ENCODE data around the gene FBH1. TPM values are rescaled to one million over a fixed set of nuclear protein-coding genes. Genes with fewer than 3 reads are reported as not detected.

Gene FBH1
- total RNA-seq, 1 donor from 2014 or later: 54.9 TPM

DNA sequence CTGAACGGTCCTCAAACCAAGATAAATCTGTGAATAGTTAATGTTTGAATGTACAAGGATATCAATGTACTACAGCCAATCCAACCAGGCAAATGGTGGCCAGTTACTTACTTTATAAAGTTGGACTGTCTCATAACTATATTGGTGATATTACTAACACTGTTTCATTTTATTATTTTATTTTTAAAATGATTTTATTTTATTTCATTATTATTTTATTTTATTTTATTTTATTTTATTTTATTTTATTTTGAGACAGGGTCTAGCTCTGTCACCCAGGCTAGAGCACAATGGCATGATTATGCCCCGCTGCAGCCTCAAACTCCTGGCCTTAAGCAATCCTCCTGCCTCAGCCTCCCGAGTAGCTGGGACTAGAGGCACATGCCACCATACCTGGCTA lies 80.5 kb downstream of the FBH1 start:
- DNase-seq (ENCODE audit: low read depth): no peak
- no peak overlapping the region for H3K4me3 ChIP-seq (ENCODE audit: low read depth, low read length)
- TF ChIP-seq, protein P1, sequence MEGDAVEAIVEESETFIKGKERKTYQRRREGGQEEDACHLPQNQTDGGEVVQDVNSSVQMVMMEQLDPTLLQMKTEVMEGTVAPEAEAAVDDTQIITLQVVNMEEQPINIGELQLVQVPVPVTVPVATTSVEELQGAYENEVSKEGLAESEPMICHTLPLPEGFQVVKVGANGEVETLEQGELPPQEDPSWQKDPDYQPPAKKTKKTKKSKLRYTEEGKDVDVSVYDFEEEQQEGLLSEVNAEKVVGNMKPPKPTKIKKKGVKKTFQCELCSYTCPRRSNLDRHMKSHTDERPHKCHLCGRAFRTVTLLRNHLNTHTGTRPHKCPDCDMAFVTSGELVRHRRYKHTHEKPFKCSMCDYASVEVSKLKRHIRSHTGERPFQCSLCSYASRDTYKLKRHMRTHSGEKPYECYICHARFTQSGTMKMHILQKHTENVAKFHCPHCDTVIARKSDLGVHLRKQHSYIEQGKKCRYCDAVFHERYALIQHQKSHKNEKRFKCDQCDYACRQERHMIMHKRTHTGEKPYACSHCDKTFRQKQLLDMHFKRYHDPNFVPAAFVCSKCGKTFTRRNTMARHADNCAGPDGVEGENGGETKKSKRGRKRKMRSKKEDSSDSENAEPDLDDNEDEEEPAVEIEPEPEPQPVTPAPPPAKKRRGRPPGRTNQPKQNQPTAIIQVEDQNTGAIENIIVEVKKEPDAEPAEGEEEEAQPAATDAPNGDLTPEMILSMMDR (IDR thresholded peaks at IDR 0.05; ENCODE audit: insufficient read depth, low read length, poor library complexity, severe bottlenecking): no peak
- no peaks in the 10 kb centered on the region for H3K27me3 ChIP-seq (ENCODE audit: control insufficient read depth, insufficient read depth, low read length)
- no peaks in the 10 kb centered on the region for H3K36me3 ChIP-seq (ENCODE audit: control insufficient read depth, insufficient read depth, low read length)

DNA sequence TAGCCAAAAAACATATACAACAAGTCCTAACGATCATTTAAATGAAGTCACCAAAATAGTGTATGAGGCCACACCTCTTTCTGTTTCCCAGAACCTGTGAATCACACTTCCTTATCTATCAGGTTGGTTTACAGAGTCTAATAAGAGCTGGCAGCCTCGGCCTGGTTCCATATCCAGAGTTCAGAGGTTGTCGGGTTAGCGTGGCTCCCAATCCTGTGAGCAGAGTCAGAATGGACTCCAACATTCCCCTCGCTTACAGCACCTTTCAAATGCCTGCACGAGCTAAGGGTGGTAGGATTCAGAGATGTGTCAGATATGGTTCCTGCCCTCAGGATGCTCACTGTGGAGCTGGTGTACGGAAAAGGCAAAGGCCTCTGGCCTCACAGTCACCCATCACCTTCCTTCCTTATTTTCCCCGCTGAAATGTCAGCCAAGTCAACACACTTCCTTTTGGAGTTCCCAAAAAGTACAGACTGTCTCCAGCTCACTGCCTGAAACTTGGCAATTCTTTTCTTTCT lies 81.3 kb downstream of the FBH1 start:
- no peak for DNase-seq (ENCODE audit: low read depth)
- Histone ChIP-seq H3K36me3 (ENCODE audit: control insufficient read depth, insufficient read depth, low read length) (no peaks in the 10 kb centered on the region), H3K4me3 (ENCODE audit: low read depth, low read length) (no peak overlapping the region), H3K27me3 (ENCODE audit: control insufficient read depth, insufficient read depth, low read length) (no peaks in the 10 kb centered on the region)
- TF ChIP-seq, protein P1 (IDR thresholded peaks at IDR 0.05; ENCODE audit: insufficient read depth, low read length, poor library complexity, severe bottlenecking): no peak

DNA sequence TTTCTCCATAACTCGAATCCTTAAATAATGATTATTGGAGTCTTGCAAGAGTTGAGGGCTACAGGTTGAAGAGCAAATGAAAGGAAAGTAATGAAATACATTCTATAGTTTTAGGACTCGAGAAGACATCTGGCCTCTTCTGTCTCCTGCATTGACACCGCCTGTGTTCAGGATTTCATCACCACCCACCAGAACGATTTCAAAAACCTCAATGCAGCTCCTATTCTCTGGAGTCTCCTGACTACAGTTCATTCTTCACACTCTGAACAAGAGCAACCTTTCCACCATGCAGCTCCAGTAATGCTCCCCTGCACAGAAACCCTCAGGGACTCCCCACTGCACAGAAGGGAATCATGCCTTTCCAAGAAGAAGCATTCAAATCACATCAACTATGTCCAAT lies 81.8 kb downstream of the FBH1 start:
- TF ChIP-seq, protein P1 (IDR thresholded peaks at IDR 0.05; ENCODE audit: insufficient read depth, low read length, poor library complexity, severe bottlenecking): no peak
- DNase-seq (ENCODE audit: low read depth): no peak
- Histone ChIP-seq H3K27me3 (ENCODE audit: control insufficient read depth, insufficient read depth, low read length) (no peaks in the 10 kb centered on the region), H3K4me3 (ENCODE audit: low read depth, low read length) (no peak overlapping the region), H3K36me3 (ENCODE audit: control insufficient read depth, insufficient read depth, low read length) (no peaks in the 10 kb centered on the region)

DNA sequence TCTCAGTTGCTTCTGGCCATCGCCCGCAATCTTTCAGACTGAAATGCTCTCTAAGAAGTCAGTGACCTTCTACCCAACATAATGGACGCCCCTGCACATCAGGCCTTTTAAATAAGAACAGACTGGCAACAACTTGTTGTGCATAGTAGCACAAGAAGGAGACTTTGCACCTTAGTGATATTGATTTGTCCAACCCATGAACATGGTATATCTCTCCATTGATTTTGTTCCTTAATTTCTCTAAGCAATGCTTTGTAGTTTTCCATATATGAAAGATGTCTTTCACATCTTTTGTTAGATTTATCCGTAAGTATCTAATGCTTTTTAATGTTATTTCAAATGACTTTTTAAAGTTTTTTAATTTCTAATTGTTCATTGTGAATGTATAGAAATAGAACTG lies 83.0 kb downstream of the FBH1 start:
- TF ChIP-seq, protein P1 (IDR thresholded peaks at IDR 0.05; ENCODE audit: insufficient read depth, low read length, poor library complexity, severe bottlenecking): no peak
- no peaks in the 10 kb centered on the region for H3K27me3 ChIP-seq (ENCODE audit: control insufficient read depth, insufficient read depth, low read length)

DNA sequence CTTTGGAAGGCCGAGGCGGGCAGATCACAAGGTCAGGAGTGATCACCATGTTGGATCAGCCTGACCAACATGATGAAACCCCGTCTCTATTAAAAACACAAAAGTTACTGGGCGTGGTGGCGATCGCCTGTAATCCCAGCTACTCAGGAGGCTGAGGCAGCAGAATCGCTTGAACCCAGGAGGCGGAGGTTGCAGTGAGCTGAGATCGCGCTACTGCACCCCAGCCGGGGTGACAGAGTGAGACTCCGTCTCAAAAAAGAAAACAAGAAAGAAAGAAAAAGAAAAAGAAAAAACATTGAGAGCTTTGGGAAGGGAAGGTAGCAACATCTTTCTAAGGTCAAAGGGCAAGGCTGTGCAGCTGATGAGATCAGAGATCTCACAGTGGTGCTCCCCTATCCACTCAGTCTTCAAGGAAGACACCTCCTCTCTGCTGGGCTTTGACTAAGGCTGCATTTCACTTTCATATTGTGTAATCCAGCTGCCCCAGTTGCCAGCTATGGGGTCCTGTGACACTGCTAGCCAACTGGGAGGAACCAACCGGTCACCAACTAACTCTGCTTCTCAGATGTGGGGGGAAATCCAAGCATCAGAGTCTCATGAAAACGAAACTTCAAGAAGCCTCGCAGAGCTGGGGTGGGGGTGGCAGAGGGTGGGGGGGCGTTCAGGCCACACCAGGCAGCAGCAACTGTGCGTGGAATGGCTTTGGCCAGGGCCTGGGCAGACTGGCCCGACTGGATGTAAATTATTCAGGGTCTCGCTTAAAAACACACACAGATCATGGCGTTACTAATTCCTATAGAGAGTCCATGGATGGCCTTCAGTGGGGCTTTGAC lies 85.8 kb downstream of the FBH1 start:
- no peak for DNase-seq (ENCODE audit: low read depth)
- no peaks in the 10 kb centered on the region for H3K27me3 ChIP-seq (ENCODE audit: control insufficient read depth, insufficient read depth, low read length)
- H3K36me3 ChIP-seq (ENCODE audit: control insufficient read depth, insufficient read depth, low read length): no peaks in the 10 kb centered on the region
- H3K4me3 ChIP-seq (ENCODE audit: low read depth, low read length): peak overlapping the region; percentile 89
- TF ChIP-seq, protein P1 (IDR thresholded peaks at IDR 0.05; ENCODE audit: insufficient read depth, low read length, poor library complexity, severe bottlenecking): no peak

More for the DNA sequence above, 83.0 kb downstream of the FBH1 start:
- Histone ChIP-seq H3K4me3 (ENCODE audit: low read depth, low read length) (no peak overlapping the region), H3K36me3 (ENCODE audit: control insufficient read depth, insufficient read depth, low read length) (no peaks in the 10 kb centered on the region)
- DNase-seq (ENCODE audit: low read depth): no peak

Measured in kidney epithelial cell (primary cell).